ENCODE results near the gene CCDC85A.
"Not testable (repeated sequence)": the region's sequence is repeated elsewhere in the genome, so short reads cannot be mapped to it uniquely, and the experiment has no call there.

CCDC85A gene

GRCh38 chr2:56183643-56184499, at the start of gene CCDC85A:
Gene CCDC85A (plus strand): TSS chr2:56183990. CDS start chr2:56184625, 635 bp downstream.
- DNase-seq (ENCODE audit: low read depth), result peak; percentile 28

- no peak for DNase-seq (ENCODE audit: low read depth)
Observed at GRCh38 chr2:56134861-56135260, 48.9 kb upstream of the CCDC85A start.

GRCh38 chr2:56142497-56143061, 41.2 kb upstream of the CCDC85A start:
- not testable (repeated sequence) for DNase-seq (ENCODE audit: low read depth)

- DNase-seq (ENCODE audit: low read depth), result no peak
Observed at GRCh38 chr2:56147907-56148306, 35.9 kb upstream of the CCDC85A start.

- DNase-seq (ENCODE audit: low read depth), result no peak
Observed at GRCh38 chr2:56148825-56149224, 35.0 kb upstream of the CCDC85A start.

- DNase-seq (ENCODE audit: low read depth), result no peak
Observed at GRCh38 chr2:56151841-56152240, 31.9 kb upstream of the CCDC85A start.

GRCh38 chr2:56155188-56155587, 28.6 kb upstream of the CCDC85A start:
- no peak for DNase-seq (ENCODE audit: low read depth)

GRCh38 chr2:56159875-56160274, 23.9 kb upstream of the CCDC85A start:
- DNase-seq (ENCODE audit: low read depth), result not testable (repeated sequence)

GRCh38 chr2:56167616-56168562, 15.9 kb upstream of the CCDC85A start:
- DNase-seq (ENCODE audit: low read depth), result peak; percentile 23

GRCh38 chr2:56169521-56169920, 14.3 kb upstream of the CCDC85A start:
- DNase-seq (ENCODE audit: low read depth), result no peak

- no peak for DNase-seq (ENCODE audit: low read depth)
Observed at GRCh38 chr2:56170504-56170903, 13.3 kb upstream of the CCDC85A start.

- no peak for DNase-seq (ENCODE audit: low read depth)
Observed at GRCh38 chr2:56170988-56171387, 12.8 kb upstream of the CCDC85A start.

GRCh38 chr2:56175779-56176178, 8.0 kb upstream of the CCDC85A start:
- no peak for DNase-seq (ENCODE audit: low read depth)

GRCh38 chr2:56177420-56178220, 6.2 kb upstream of the CCDC85A start:
- DNase-seq (ENCODE audit: low read depth), result no peak

- no peak for DNase-seq (ENCODE audit: low read depth)
Observed at GRCh38 chr2:56179931-56180330, 3.9 kb upstream of the CCDC85A start.

- DNase-seq (ENCODE audit: low read depth), result no peak
Observed at GRCh38 chr2:56182420-56182819, 1.4 kb upstream of the CCDC85A start.

- no peak for DNase-seq (ENCODE audit: low read depth)
Observed at GRCh38 chr2:56184500-56185011, 766 bp downstream of the CCDC85A start.

GRCh38 chr2:56185101-56185581, 1.4 kb downstream of the CCDC85A start:
- no peak for DNase-seq (ENCODE audit: low read depth)

- no peak for DNase-seq (ENCODE audit: low read depth)
Observed at GRCh38 chr2:56185582-56186046, 1.8 kb downstream of the CCDC85A start.

GRCh38 chr2:56191617-56192016, 7.8 kb downstream of the CCDC85A start:
- DNase-seq (ENCODE audit: low read depth), result peak; percentile 23

Measured in non-pigmented ciliary epithelial cell (primary cell).